C4-2B (cell line): ENCODE measurements around the gene MUC5AC.

Source experiments
- H3K27ac ChIP-seq: fragments of 450-650 bp; 2 replicates; pipeline ENCODE4 v1.5.1; 2017
- ZFX ChIP-seq: fragments of 450-650 bp; IDR thresholded peaks from 2 replicates; pipeline ENCODE4 v1.6.1; 2017
- TF ChIP-seq, protein P1 (sequence below): fragments of 450-650 bp; conservative IDR thresholded peaks from 2 replicates; pipeline ENCODE4 v1.5.1; 2017; ENCODE audit warnings: mild to moderate bottlenecking

MUC5AC gene

DNA sequence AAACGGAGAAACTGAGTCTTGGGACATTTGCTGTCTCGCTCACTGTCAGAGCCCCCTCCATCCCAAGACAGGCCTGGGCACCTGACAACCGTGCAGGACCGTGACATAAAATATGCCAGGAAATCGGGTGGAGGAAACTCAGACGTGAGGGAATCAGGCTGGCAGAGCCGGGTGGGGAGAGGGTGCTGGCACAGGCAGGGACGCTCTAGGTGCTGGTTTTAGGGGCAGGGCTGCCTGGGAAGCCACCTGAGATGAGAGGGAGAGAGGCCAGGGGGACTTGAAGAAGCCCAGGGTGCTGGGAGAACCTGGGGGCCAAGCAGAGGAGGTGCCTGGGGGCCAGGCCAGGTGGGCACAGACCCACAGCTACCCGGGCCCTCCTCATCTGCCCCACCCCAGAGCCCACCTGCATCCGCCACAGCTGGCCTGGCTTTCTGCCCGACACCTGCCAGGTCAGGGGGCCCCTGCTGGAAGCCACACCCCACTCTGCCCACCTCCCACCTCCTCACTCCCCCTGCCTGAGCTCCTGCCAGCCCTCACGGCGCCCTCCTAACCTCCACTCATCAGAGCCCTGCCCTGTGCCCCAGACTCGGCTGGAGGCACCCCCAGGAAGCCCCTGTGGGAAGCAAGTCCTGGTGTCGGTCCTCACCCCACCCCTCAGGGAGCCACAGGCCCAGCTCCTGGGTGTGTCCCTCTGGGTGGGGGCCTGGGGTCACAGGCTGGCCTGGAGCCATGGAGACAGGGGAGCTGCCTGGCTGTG is 27.3 kb upstream of the MUC5AC start:
- TF ChIP-seq ZFX = no peak
- H3K27ac ChIP-seq = no peak overlapping the region

DNA sequence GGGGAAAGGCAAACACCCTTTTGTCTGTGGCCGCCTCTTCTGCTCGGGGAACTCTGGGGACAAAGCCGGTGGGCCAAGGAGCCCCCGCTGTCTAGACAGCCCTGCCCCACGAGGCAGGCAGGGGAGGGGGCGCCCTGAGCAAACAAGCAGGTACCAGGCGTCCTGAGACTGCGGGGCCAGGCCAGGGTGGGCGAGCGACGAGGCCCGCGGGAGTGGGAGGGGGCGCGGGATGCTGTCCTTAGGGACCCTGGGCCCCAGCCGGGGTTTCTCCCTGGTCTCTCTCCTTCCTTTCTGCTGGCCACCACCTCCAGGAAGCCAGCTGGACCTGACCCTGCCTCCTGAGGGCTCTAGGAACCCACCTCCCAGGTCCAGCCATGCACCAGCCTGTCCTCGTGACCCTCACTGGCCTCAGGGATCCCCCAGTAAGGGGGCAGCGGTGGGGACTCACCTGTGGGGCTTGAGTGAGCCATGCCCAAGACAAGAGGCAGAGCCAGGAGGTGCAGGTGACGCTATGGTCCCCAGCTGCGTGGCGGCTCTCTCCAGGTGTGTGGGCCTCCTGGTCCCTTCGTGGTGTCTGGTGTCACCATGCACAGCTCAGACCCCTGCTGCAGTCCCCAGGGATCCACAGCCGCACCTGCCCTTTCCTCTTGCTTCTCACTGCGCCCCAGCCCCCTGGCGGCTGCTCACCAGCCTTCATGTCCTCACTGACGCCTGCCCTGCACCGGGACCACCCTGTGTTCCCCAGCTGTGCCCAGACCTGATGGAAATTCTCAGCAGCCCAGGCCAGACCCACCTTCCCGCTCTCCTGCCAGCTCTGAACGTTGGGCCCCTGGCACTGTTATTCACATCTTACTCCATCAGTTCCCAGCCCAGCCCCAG is 26.5 kb upstream of the MUC5AC start:
- no peak overlapping the region for H3K27ac ChIP-seq
- no peak for TF ChIP-seq ZFX
- TF ChIP-seq, protein P1, sequence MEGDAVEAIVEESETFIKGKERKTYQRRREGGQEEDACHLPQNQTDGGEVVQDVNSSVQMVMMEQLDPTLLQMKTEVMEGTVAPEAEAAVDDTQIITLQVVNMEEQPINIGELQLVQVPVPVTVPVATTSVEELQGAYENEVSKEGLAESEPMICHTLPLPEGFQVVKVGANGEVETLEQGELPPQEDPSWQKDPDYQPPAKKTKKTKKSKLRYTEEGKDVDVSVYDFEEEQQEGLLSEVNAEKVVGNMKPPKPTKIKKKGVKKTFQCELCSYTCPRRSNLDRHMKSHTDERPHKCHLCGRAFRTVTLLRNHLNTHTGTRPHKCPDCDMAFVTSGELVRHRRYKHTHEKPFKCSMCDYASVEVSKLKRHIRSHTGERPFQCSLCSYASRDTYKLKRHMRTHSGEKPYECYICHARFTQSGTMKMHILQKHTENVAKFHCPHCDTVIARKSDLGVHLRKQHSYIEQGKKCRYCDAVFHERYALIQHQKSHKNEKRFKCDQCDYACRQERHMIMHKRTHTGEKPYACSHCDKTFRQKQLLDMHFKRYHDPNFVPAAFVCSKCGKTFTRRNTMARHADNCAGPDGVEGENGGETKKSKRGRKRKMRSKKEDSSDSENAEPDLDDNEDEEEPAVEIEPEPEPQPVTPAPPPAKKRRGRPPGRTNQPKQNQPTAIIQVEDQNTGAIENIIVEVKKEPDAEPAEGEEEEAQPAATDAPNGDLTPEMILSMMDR = no peak

DNA sequence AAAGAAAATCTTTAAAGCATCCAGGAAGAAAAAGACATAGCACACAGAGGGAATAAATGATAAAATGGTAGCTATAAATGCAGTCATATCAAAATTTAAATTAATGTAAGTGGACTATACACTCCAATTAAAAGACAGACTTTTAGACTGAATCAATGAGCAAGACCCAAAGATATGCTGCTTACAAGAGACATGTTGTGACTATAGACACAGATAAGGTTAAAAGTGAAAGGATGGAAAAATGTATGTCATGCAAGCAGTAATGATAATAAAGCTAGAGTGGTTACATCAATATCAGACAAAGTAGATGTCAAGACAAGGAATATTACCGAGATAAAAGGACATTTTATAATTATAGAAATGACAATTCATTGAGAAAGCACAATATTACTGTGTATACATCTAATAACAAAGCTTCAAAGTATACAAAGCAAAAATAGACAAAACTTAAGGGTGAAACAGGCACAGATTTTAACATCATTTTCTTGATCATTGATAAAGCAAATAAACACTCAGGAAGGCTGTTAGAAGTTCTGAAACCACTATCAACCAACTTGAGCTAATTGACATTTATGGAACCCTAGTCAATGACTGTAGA is 22.8 kb upstream of the MUC5AC start:
- no peak for TF ChIP-seq ZFX
- TF ChIP-seq, protein P1 = no peak
- H3K27ac ChIP-seq = no peak overlapping the region

DNA sequence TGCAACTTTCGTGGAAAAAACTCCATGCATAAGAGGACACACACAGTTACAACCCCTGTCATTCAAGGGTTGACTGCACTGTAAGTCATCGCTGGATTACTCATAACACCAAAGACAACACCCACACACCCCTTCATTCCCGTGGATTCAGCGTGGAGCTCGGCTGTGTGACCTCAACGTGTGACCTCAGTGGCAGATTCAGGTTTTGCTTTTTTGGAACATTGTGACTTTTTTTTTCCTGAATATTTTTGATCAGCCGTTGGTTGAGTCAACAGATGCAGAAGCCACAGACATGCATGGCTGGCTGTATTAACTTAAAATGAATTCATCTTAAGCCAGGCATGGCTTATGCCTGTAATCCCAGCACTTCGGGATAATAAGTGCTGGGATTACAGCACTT is 19.7 kb upstream of the MUC5AC start:
- no peak for TF ChIP-seq ZFX
- TF ChIP-seq, protein P1 = no peak
- no peak overlapping the region for H3K27ac ChIP-seq

DNA sequence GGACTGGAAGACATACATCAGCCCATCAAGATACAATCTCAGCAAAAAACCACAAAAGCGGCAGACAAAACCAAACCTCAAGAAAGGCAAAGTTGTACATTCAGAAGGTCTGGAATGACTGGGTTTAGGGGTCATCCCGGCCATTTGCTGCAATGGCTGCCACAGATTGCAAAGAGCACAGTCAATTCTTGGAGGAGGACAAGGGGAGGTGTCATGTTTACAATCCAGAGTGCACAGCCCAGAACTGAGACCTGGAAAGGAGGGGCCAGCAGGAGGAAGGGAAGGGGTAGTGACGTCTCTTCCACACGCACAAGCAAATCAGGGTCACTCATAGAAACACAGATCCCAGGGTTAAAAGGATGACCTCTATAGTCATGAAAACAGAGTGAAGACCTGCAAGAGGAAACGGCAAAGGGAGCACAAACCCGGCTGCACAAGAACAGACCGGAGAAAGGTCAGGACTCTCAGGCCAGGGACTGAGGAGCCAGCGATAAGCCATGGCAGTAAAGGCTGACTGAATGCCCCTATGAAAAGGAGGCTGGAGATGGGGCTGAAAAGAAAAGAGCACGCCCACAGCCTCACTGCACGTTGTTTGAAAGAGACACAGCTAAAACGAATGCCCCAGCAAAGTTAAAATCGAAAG is 18.2 kb upstream of the MUC5AC start:
- no peak for TF ChIP-seq ZFX
- TF ChIP-seq, protein P1 = no peak
- no peak overlapping the region for H3K27ac ChIP-seq

DNA sequence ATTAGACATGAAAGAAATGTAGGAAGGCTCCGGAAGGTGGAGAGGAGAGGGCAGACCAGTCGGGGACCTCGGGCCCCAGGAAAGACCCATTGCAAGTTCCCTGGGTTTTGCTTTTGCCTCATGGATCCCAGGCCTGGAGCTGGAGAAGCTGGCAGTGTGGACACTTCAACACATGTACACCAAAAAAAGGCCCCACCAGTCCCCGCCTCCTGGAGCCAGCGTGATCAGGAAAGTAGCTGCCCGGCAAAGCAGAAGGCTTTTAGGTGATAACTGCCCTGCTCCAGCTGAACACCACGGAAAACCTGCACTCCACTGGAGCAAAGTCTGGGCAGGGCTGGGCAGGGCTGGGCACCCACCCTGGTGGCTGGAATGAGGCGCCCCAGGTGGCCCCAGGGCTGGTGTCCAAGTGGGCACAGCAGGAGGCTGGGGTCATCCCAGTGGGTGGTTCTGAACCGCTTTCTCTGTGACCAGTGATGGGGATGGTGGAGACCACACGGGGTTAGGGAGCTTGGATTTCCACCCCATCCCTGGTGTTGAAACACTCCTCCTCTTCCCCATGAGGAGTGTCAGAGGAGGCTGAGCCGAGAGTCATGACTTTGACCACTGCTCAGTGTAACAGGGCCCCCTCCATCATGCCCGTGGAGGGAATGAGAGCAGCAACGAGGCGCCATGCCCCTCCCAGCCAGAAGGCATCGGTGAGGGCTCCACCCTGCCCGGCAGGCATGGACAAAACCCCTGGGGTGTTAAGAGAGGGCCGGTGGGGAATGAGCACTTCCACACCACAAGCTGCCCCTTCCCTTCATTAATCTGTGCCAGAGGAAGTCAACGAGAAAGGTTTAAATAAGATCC is 16.9 kb upstream of the MUC5AC start:
- H3K27ac ChIP-seq = no peak overlapping the region
- no peak for TF ChIP-seq ZFX
- TF ChIP-seq, protein P1 = no peak

DNA sequence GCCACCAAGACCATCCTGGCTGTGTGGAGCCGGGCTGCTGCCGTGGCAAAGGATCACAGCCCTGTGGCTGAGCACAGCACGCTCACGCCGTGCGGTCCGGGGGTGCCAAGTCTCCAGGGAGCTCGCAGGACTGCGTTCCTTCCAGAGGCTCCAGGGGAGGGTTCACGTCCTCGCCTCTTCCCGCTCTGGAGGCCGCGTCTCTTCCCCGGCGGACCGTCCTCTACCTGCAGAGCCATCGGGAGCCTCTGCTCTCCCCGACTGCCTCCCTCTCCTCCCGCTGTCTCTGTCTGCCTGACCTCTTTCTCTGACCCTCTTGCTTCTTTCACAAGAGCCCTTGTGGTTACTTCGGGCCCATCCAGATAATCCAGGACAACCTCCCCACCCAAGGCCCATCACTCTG is 11.4 kb upstream of the MUC5AC start:
- TF ChIP-seq, protein P1 = no peak
- TF ChIP-seq ZFX = no peak
- no peak overlapping the region for H3K27ac ChIP-seq
